Thyroid gland (tissue), 4 donors: ENCODE data around the gene SPACDR. TPM values are rescaled to one million over a fixed set of nuclear protein-coding genes. Genes with fewer than 3 reads are reported as not detected.
"Not testable (repeated sequence)": the region's sequence is repeated elsewhere in the genome, so short reads cannot be mapped to it uniquely, and the experiment has no call there.

Source experiments
- DNase-seq, 2 donors: peaks; one replicate each; pipeline ENCODE4 v3.0.0-alpha.2; 2019
- H3K27ac ChIP-seq, 3 donors: fragments of 200-600 bp; sonication (generic); 1 replicate in 2 of 3; 2 replicates in 1 of 3; pipeline ENCODE4 v1.5.1; 2016 to 2019; ENCODE audit warnings: mild to moderate bottlenecking in 1 of 3, moderate library complexity in 1 of 3
- H3K27me3 ChIP-seq: fragments of 200-600 bp; sonication (generic); one replicate; pipeline ENCODE4 v1.5.1; 2019
- H3K36me3 ChIP-seq, 2 donors: fragments of 200-600 bp; sonication (generic); one replicate each; pipeline ENCODE4 v1.5.1; 2016 to 2019
- H3K4me1 ChIP-seq, 2 donors: fragments of 200-600 bp; sonication (generic); one replicate each; pipeline ENCODE4 v1.5.1; 2017 to 2019
- H3K4me3 ChIP-seq, 3 donors: fragments of 200-600 bp; sonication (generic); replicated peaks in 1 of 3; 1 replicate in 2 of 3; 2 replicates in 1 of 3; pipeline ENCODE4 v1.5.1; 2016; ENCODE audit warnings: mild to moderate bottlenecking in 1 of 3
- H3K9me3 ChIP-seq: fragments of 200-600 bp; sonication (generic); one replicate; pipeline ENCODE4 v1.5.1; 2017
- POLR2A ChIP-seq, 2 donors: fragments of 450-650 bp; IDR thresholded peaks; one replicate each; pipeline ENCODE4 v1.6.1; 2017; ENCODE audit warnings: antibody characterized with exemption in 2 of 2, mild to moderate bottlenecking in 2 of 2, moderate library complexity in 1 of 2
- WGBS, 2 donors: methylation state at CpG; one replicate each; pipeline ENCODE4 v1.1.5; 2017; 5-methylcytosine and 5-hydroxymethylcytosine counted together
- intact Hi-C: fragments of 100-400 bp; cut with DNase I; formaldehyde crosslinking; loops from one replicate; pipeline ENCODE4 v1.15.1; 2023
- total RNA-seq, 4 donors: library from RNA; depleted of rRNA; stranded (reverse); fragments of >200 nt; gene quantifications; one replicate each; pipeline ENCODE4 v1.2.3, GENCODE V29; 2016
- TF ChIP-seq, protein P1 (sequence below), 6 experiments: fragments of 200-600 bp in 3 of 6; fragments of 450-650 bp in 3 of 6; sonication (generic) in 3 of 6; IDR thresholded peaks; one replicate each; pipeline ENCODE4 v1.5.1; 2016 to 2019; ENCODE audit warnings: antibody characterized with exemption in 6 of 6, mild to moderate bottlenecking in 2 of 6, inconsistent platforms in 1 of 6, moderate library complexity in 1 of 6

SPACDR gene
- total RNA-seq, 4 donors from 2014 or later: 2.0 TPM; not detected in 3

DNA sequence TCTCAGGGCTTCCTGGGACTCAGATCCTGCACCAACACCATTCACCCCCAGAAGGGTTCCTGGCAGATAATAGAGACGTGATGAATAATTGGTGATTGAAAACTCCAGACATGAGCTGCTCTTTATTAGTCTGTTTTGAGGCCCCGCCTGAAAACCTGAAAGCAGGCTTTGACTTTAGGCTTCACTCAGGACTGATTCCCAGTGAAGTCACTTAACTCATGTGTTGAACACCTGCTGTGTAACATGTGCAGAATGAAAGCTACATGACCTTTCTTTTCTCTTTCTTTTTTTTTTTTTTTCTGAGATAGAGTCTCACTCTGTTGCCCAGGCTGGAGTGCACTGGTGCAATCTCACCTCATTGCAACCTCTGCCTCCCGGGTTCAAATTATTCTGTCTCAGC is 8.9 kb downstream of the SPACDR start:
- Histone ChIP-seq H3K36me3 (no peaks in the 10 kb centered on the region), H3K9me3 (no peaks in the 10 kb centered on the region), H3K4me1 (peaks cover 0 to 5% of the 10 kb centered on the region in 2 donors), H3K4me3 (no peak overlapping the region), H3K27me3 (no peaks in the 10 kb centered on the region), H3K27ac (no peak overlapping the region)
- intact Hi-C loops: no loop called here
- 91 to 92% methylated on average over 3 of the region's 3 CpGs for WGBS, 2 donors
- no peak for DNase-seq
- TF ChIP-seq POLR2A (IDR thresholded peaks at IDR 0.05): no peak
- TF ChIP-seq, protein P1, sequence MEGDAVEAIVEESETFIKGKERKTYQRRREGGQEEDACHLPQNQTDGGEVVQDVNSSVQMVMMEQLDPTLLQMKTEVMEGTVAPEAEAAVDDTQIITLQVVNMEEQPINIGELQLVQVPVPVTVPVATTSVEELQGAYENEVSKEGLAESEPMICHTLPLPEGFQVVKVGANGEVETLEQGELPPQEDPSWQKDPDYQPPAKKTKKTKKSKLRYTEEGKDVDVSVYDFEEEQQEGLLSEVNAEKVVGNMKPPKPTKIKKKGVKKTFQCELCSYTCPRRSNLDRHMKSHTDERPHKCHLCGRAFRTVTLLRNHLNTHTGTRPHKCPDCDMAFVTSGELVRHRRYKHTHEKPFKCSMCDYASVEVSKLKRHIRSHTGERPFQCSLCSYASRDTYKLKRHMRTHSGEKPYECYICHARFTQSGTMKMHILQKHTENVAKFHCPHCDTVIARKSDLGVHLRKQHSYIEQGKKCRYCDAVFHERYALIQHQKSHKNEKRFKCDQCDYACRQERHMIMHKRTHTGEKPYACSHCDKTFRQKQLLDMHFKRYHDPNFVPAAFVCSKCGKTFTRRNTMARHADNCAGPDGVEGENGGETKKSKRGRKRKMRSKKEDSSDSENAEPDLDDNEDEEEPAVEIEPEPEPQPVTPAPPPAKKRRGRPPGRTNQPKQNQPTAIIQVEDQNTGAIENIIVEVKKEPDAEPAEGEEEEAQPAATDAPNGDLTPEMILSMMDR (IDR thresholded peaks at IDR 0.05): no peak

DNA sequence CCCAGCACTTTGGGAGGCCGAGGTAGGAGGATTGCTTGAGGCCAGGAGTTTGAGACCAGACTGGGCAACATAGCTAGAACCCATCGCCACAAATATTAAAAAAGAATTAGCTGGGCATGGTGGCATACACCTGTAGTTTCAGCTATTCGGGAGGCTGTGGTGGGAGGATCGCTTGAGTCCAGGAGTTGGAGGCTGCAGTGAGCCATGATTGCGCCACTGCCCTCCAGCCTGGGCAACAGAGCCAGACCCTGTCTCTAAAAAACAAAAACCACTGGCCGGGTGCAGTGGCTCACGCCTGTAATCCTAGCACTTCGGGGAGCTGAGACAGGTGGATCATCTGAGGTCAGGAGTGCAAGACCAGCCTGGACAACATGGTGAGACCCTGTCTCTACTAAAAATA is 10.2 kb downstream of the SPACDR start:
- peaks cover 10 to 12% of the 10 kb centered on the region in 2 donors for H3K4me1 ChIP-seq
- H3K27ac ChIP-seq: not testable (repeated sequence)

GRCh38 chr7:100452513-100452912 is 11.5 kb downstream of the SPACDR start:
- no peaks in the 10 kb centered on the region for H3K27me3 ChIP-seq
- intact Hi-C loops: no loop called here
- no peak for DNase-seq
- TF ChIP-seq, protein P1 (IDR thresholded peaks at IDR 0.05): no peak
- no peak for TF ChIP-seq POLR2A (IDR thresholded peaks at IDR 0.05)
- 92 to 95% methylated on average over 3 of the region's 3 CpGs for WGBS, 2 donors
- no peaks in the 10 kb centered on the region for H3K36me3 ChIP-seq
- no peaks in the 10 kb centered on the region for H3K9me3 ChIP-seq
- H3K27ac ChIP-seq: no peak overlapping the region
- no peak overlapping the region for H3K4me3 ChIP-seq
- H3K4me1 ChIP-seq: peaks cover 13 to 14% of the 10 kb centered on the region in 2 donors

More for the DNA sequence above, 10.2 kb downstream of the SPACDR start:
- H3K9me3 ChIP-seq, H3K4me3 ChIP-seq, DNase-seq, intact Hi-C loops, H3K27me3 ChIP-seq, H3K36me3 ChIP-seq: not testable (repeated sequence)
- 93 to 95% methylated on average over 8 of the region's 8 CpGs for WGBS, 2 donors

DNA sequence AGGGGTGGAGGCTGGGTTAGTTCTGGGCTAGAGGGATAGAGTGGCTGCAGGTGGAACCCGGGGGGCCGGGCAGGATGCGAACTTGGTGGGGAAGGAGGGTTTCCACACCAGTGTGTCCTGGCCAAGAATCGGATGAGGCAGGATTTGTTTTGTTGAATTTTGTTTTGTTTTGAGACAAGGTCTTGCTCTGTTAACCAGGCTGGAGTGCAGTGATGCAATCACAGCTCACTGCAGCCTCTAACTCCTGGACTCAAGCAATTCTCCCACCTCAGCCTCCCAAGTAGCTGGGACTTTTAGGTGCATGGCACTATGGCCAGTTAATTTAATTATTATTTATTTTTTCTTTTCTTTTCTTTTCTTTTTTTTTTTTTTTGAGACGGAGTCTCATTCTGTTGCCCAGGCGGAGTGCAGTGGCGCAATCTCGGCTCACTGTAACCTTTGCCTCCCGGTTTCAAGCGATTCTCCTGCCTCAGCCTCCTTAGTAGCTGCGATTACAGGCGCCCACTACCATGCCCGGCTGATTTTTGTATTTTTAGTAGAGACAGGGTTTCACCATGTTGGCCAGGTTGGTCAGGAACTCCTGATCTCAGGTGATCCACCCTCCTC is 14.8 kb downstream of the SPACDR start:
- 55 to 65% methylated on average over 13 of the region's 13 CpGs for WGBS, 2 donors
- Histone ChIP-seq H3K27ac (peak overlapping the region; percentile 76 to 91 (median 87)), H3K9me3 (no peaks in the 10 kb centered on the region), H3K4me1 (peaks cover 13 to 30% of the 10 kb centered on the region in 2 donors), H3K36me3 (no peaks in the 10 kb centered on the region), H3K27me3 (no peaks in the 10 kb centered on the region), H3K4me3 (no peak overlapping the region)
- no peak for TF ChIP-seq POLR2A (IDR thresholded peaks at IDR 0.05)
- TF ChIP-seq, protein P1 (IDR thresholded peaks at IDR 0.05): no peak
- DNase-seq: peak; percentile 58 to 71
- intact Hi-C loops: no loop called here

DNA sequence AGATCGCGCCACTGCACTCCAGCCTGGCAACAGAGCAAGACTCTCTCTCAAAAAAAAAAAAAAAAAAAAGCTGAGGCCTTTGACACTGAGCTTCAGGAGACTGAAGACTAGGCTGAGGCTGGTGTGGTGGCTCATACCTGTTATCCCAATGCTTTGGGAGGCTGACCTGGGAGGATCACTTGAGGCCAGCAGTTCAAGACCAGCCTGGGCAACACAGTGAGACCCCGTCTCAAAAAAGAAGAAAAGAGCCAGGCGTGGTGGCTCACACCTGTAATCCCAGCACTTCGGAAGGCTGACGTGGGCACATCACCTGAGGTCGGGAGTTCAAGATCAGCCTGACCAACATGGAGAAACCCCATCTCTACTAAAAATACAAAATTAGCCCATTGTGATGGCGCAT is 16.7 kb downstream of the SPACDR start:
- DNase-seq, H3K9me3 ChIP-seq, H3K4me3 ChIP-seq, intact Hi-C loops, H3K27me3 ChIP-seq, H3K36me3 ChIP-seq, H3K27ac ChIP-seq: not testable (repeated sequence)
- 96 to 98% methylated on average over 8 of the region's 8 CpGs for WGBS, 2 donors
- H3K4me1 ChIP-seq: peaks cover 13 to 30% of the 10 kb centered on the region in 2 donors

DNA sequence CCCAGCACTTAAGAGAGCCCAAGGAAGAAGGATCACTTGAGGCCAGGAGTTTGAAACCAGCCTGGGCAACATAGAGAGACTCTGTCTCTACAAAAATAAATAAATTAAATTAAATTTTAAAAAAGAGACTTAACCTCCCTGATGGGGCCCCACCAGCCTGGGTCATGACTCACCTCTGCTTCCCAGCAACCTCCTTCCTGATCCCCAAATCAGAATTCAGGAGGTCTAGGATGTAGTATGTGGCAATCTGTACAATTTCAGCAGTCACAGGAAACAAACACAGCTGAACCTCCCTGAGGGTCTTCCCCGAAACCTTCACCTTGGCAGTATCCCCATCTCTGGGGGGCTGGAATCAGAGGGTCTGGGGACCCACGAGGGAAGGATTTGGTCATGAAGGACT is 18.0 kb downstream of the SPACDR start:
- Histone ChIP-seq H3K4me3 (no peak overlapping the region), H3K27me3 (no peaks in the 10 kb centered on the region), H3K27ac (peak overlapping the region in 2 of 3 donors; percentile 15 to 80), H3K4me1 (peaks cover 13 to 30% of the 10 kb centered on the region in 2 donors), H3K9me3 (no peaks in the 10 kb centered on the region), H3K36me3 (no peaks in the 10 kb centered on the region)
- 54 to 71% methylated on average over 2 of the region's 2 CpGs for WGBS, 2 donors
- DNase-seq: no peak
- intact Hi-C loops: no loop called here
- TF ChIP-seq, protein P1 (IDR thresholded peaks at IDR 0.05): no peak
- TF ChIP-seq POLR2A (IDR thresholded peaks at IDR 0.05): no peak
